ENCODE data around the gene ZGPAT. TPM values are rescaled to one million over a fixed set of nuclear protein-coding genes. Genes with fewer than 3 reads are reported as not detected.

The ZGPAT gene
- total RNA-seq, 1 experiment from 2014 or later, result 28.3 TPM

- Histone ChIP-seq H3K4me1 (ENCODE audit: insufficient read depth, low read length, poor library complexity, severe bottlenecking) (no peaks in the 10 kb centered on the region), H3K27ac (ENCODE audit: low read depth, low read length, poor library complexity, severe bottlenecking) (no peak overlapping the region), H3K27me3 (replicated peaks; ENCODE audit: insufficient read depth, low read depth, low read length, poor library complexity) (no peaks in the 10 kb centered on the region), H3K4me3 (ENCODE audit: low read depth, low read length, poor library complexity, severe bottlenecking) (no peak overlapping the region), H3K36me3 (ENCODE audit: insufficient read depth, low read length, poor library complexity, severe bottlenecking) (peaks cover 8% of the 10 kb centered on the region), H3K9me3 (ENCODE audit: low read depth, low read length, poor library complexity, severe bottlenecking) (no peaks in the 10 kb centered on the region)
- no TSS peak for BruUV-seq (replicated peaks)
- intact Hi-C loops (cut with micrococcal nuclease; ENCODE audit: unreplicated experiment), result no loop called here
- ChIA-PET POLR2A (ENCODE audit: low non-redundant PET) (no interaction called here), CTCF (no interaction called here)
- no peak for TF ChIP-seq CTCF (conservative IDR thresholded peaks at IDR 0.05; ENCODE audit: low read depth, low read length)
- no peak for TF ChIP-seq EZH2 (IDR thresholded peaks at IDR 0.05; ENCODE audit: borderline replicate concordance, low read depth, low read length, poor library complexity, severe bottlenecking)
- DNase-seq (ENCODE audit: low spot score), result no peak
These were observed 32.0 kb upstream of the ZGPAT start for GRCh38 chr20:63675681-63676368.

GRCh38 chr20:63678071-63678470 is 29.8 kb upstream of the ZGPAT start:
- H3K36me3 ChIP-seq (ENCODE audit: insufficient read depth, low read length, poor library complexity, severe bottlenecking), result peaks cover 8% of the 10 kb centered on the region
- no peak for TF ChIP-seq CTCF (conservative IDR thresholded peaks at IDR 0.05; ENCODE audit: low read depth, low read length)
- TF ChIP-seq EZH2 (IDR thresholded peaks at IDR 0.05; ENCODE audit: borderline replicate concordance, low read depth, low read length, poor library complexity, severe bottlenecking), result no peak
- H3K27me3 ChIP-seq (replicated peaks; ENCODE audit: insufficient read depth, low read depth, low read length, poor library complexity), result no peaks in the 10 kb centered on the region
- H3K4me1 ChIP-seq (ENCODE audit: insufficient read depth, low read length, poor library complexity, severe bottlenecking), result peaks cover 8% of the 10 kb centered on the region
- intact Hi-C loops (cut with micrococcal nuclease; ENCODE audit: unreplicated experiment), result no loop called here
- no peak overlapping the region for H3K27ac ChIP-seq (ENCODE audit: low read depth, low read length, poor library complexity, severe bottlenecking)
- BruUV-seq (replicated peaks), result no TSS peak
- POLR2A ChIA-PET (ENCODE audit: low non-redundant PET), result no interaction called here
- no peak for DNase-seq (ENCODE audit: low spot score)
- CTCF ChIA-PET, result no interaction called here
- H3K4me3 ChIP-seq (ENCODE audit: low read depth, low read length, poor library complexity, severe bottlenecking), result no peak overlapping the region
- no peaks in the 10 kb centered on the region for H3K9me3 ChIP-seq (ENCODE audit: low read depth, low read length, poor library complexity, severe bottlenecking)

GRCh38 chr20:63678667-63679465 is 29.0 kb upstream of the ZGPAT start:
- BruUV-seq (replicated peaks), result no TSS peak
- ChIA-PET POLR2A (ENCODE audit: low non-redundant PET) (interaction anchor here (0.5 kb wide), 1 partner anchor 54 kb away, joined by 5 read pairs; no protein-coding TSS in a partner anchor), CTCF (no interaction called here)
- peaks cover 6% of the 10 kb centered on the region for H3K36me3 ChIP-seq (ENCODE audit: insufficient read depth, low read length, poor library complexity, severe bottlenecking)
- H3K4me1 ChIP-seq (ENCODE audit: insufficient read depth, low read length, poor library complexity, severe bottlenecking), result peaks cover 8% of the 10 kb centered on the region
- DNase-seq (ENCODE audit: low spot score), result no peak
- H3K27me3 ChIP-seq (replicated peaks; ENCODE audit: insufficient read depth, low read depth, low read length, poor library complexity), result no peaks in the 10 kb centered on the region
- no peaks in the 10 kb centered on the region for H3K9me3 ChIP-seq (ENCODE audit: low read depth, low read length, poor library complexity, severe bottlenecking)
- intact Hi-C loops (cut with micrococcal nuclease; ENCODE audit: unreplicated experiment), result no loop called here
- no peak for TF ChIP-seq EZH2 (IDR thresholded peaks at IDR 0.05; ENCODE audit: borderline replicate concordance, low read depth, low read length, poor library complexity, severe bottlenecking)
- no peak for TF ChIP-seq CTCF (conservative IDR thresholded peaks at IDR 0.05; ENCODE audit: low read depth, low read length)
- no peak overlapping the region for H3K27ac ChIP-seq (ENCODE audit: low read depth, low read length, poor library complexity, severe bottlenecking)
- H3K4me3 ChIP-seq (ENCODE audit: low read depth, low read length, poor library complexity, severe bottlenecking), result no peak overlapping the region
